GDM1 (cell line): ENCODE data around the gene OVCH1.
"Not testable (repeated sequence)": the region's sequence is repeated elsewhere in the genome, so short reads cannot be mapped to it uniquely, and the experiment has no call there.

Experiments used
- DNase-seq: peaks from one replicate; lab custom pipeline; 2025; lab: John Stamatoyannopoulos, UW

Gene OVCH1

DNA sequence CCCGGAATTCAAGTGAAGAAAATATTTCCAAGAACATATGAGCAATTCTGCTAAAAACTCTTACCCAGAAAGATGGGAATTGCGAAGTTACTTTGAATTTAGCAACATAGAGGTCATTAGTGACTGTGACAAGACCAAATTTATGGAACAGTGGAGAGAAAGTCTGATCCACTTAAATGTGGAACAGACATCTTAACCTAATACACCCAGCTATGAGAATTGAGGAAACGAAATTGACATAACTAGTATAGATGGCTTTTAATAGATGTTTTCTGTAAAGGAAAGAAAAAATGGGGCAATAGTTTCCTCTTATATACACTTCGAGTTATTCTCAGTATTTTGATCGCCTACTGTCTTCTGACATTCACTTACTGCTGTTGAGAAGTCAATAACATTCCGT is 4.6 kb downstream of the OVCH1 start:
- DNase-seq: no peak

DNA sequence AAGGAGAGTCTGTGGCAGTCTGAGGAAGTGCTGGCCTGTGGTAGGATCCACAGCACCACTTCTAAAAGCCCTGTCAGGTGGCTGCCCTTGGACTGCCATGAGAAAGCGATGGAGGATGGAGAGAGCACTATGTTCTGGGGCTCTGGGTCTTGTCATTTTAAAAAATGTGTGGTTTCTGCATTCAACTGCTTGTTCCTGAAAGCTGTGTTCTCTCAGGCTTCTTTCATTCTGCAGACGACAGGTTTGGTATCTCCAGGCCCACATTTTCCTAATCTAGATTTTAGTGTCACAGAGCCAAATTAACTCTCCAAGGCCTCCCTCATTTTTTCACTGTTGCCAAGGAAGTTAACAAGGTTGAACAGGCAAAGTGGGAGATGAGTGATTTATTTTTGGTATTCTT is 10.5 kb downstream of the OVCH1 start:
- no peak for DNase-seq

DNA sequence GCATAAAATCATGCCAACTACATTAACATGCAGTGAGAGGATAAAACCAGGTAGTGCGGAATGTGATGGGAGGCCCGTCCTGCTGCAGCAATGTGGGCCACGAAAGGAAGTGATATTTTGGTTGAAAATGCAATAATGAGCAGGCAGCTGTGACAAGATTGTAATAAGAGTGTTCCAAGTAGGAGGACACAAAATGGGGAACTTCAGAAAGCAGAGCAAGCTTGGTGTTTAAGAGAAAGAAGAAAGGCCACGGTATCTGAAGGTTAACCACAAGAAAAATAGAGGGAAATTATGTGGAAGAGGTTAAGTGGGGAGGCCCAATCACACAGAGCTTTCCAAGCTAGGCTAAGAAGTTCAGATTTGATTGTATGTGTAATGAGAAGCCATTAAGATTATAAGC is 34.3 kb downstream of the OVCH1 start:
- no peak for DNase-seq

DNA sequence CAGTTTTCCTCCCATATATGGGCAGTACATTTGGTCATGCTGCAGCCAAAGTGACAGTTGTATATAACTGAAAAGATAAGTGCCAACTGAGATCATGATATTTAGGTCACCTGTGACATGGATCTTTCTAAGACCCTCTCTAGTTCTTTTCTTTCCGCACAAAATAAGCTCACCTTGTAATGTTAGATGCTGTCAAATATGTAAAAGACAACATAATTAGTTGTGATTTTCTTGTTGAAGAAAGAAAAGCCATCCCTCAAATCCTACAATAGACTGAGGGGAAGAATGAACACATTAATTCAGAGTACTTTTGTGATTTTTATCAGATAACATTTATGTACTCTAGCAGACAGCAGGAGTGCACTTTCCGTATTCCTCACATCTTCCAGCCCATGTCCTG is 37.4 kb downstream of the OVCH1 start:
- DNase-seq: no peak

DNA sequence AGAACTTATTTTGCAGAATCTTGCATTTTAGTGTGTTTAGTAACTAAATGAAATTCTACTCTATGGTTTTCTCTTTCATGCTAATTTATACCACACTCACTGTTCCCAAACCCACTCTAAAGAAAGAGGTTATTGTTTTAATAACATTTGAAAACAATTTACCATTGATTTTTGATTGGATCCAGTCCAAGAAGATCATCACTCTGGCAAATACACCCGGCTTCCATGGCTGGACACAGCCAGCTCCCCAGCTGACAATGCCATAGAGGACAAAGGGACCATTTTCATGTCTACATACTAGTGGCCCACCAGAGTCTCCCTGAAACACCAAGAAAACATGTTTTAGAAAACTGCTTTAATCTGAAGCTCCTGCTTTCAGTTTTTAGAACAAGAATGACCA is 42.4 kb downstream of the OVCH1 start:
- DNase-seq: no peak

DNA sequence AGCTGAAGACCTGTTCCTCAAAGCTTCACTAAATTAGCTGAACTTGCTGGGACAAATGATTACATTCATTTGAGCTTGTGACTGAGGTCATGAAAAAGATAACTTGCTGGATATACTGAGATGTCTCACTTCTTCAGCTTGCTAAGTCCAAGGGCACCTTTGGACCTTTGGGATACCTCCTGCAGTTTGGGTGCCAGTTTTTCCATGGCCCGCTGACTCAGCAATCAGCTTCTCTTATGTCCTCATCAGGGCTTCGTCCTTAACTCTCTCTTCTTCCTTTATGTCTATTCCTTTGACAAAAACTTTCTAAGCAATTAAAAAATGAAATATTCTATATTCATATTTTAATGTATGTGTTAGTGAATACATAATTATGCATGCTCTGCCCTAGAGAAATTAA is 45.6 kb downstream of the OVCH1 start:
- no peak for DNase-seq

DNA sequence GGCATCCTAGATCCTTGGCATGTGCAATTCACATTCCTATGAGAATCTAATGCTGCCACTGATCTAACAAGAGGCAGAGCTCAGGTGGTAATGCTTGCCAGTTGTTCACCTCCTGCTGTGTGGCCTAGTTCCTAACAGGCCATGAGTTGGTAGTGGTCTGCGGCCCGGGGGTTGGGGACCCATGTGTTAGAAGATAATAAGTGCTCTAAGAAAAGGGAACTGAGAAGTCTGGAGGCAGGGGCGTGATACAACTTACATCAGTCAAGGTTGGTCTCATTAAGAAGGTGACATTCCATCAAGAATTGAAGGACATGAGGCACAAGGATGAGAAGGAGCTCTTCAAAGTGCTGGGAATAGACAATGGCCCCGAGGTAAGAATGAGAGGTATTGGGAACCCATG is 49.3 kb downstream of the OVCH1 start:
- no peak for DNase-seq

DNA sequence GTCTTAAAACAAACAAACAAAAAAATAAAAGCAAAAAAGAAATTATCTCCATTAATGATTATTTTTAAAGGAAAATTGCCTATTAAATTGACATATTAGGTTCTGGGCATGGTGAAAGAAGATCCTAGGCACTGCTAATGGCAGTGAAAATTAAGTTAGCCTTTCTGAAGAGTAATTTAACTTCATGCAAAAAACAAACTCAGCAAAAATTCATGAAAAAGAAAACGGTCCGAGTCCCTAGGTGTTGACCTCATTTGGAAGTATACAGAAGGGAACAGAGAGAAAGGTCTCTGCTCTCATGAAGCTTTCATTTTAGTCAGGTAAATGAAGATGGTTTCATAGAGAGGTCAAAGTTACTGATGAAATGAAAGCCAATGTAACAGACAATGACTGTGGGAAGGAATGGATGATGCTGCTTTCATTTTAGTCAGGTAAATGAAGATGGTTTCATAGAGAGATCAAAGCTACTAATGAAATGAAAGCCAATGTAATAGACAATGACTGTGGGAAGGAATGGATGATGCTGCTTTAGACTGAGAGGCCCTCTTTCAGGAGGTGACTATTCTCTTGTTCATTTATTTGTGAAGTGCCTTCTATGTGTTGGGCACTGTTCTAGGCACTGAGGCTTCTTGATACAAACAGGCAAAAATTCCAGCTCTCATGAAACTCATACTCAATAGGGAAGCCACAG is 50.1 kb downstream of the OVCH1 start:
- no peak for DNase-seq

DNA sequence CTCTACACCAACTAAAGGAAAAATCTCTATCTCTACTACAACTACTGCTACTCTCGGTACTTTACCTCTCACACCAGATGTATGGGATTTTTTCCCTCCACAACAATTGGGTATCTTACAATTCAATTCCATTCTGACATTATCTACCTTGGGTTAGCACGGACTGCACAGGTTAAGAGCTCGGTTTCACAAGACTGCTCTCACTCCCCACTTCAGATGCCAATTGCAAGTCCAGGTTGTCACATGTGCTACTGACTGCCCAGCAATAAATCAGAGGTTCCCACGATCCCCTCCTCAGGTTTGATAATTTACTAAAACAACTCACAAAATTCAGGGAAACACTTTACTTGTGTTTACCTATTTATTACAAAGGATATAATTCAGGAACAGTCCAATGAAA is 58.0 kb downstream of the OVCH1 start:
- DNase-seq: no peak

DNA sequence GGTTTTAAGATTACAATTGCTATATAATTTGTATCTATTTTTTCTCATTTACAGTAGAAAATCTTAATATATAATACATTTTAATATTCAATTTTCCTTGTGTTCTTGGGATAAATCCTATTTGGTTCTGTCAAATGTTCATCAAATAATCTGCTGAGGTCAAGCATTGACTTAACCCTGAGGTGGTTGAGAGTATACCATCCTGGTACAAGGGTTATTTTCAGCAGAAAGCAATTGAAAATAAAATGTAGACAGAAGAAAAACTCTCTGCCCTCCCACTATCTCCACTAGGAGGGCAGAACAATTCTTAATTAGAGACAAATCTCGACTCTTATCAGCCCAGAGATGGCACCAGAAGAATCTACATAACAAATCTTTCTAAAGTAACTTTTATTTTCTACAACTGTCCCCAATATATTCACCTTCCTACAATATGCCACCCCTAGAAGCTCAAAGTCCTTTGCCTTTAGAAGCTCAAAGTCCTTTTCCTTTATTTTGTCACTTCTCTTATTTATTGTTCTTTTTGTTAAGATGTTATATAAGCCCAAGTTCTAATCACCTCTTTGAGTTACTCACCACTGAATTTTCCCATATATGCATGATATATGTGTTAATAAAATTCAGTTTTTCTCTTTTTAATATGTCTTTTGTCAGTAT is 58.6 kb downstream of the OVCH1 start:
- DNase-seq: no peak

DNA sequence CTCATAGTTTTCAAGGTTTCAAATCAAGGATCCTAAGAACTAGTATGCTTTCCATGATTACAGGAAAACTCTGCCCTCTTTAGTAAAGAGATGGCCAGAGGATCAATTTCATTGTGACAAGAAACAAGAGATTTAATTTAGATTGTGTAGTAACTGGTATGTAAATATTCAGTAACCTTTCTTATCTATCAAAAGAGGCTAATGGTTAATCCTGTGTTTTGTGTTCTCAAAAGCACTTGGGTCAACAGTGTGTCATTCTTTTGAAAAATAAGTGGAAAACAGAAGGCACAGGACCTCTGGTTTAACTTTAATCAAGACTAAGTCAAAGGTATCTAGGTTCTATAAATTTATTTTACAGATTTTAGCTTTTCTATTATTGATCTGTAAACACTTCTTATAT is 59.9 kb downstream of the OVCH1 start:
- no peak for DNase-seq

DNA sequence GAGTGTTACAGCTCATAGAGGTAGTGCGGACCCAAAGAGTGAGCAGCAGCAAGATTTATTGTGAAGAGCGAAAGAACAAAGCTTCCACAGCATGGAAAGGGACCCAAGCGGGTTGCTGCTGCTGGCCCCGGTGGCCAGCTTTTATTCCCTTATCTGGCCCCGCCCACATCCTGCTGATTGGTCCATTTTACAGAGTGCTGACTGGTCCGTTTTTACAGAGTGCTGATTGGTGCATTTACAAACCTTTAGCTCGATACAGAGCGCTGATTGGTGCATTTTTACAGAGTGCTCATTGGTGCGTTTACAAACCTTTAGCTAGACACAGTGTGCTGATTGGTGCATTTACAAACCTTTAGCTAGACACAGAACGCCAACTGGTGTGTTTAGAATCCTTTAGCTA is 60.7 kb downstream of the OVCH1 start:
- not testable (repeated sequence) for DNase-seq

DNA sequence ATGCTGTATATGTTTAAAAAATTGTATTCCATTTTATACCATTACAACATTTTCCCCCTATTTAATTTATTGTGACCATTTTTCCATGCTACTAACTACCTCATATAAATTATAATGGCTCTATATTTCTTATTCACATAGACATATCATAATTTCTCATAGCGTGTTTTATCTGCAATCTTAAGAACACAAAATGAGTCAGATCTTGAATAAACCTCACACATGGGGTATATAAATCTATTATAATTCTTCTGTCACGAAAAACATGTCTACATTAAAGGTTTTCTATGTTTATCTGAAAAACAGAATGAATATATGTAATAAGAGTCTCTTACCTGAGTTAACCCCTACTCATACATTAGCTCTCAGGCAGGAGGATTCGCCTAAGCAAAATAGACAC is 66.0 kb downstream of the OVCH1 start:
- no peak for DNase-seq

DNA sequence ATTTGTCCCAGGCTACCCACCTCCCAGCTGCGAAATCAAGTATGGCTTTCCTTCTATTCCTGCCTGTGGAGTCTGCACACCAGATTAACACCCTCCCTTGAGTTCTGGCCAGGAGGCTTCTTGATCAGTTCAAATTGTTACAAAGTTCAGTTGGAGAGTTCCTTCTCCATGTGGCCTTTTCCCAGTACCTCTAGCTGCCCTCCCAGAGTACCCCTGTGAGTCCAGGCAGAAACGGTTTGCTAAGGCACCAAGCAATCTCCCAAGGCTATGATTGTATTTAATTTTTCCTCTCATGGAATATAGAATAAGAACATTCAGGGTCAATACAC is 66.8 kb downstream of the OVCH1 start:
- no peak for DNase-seq

DNA sequence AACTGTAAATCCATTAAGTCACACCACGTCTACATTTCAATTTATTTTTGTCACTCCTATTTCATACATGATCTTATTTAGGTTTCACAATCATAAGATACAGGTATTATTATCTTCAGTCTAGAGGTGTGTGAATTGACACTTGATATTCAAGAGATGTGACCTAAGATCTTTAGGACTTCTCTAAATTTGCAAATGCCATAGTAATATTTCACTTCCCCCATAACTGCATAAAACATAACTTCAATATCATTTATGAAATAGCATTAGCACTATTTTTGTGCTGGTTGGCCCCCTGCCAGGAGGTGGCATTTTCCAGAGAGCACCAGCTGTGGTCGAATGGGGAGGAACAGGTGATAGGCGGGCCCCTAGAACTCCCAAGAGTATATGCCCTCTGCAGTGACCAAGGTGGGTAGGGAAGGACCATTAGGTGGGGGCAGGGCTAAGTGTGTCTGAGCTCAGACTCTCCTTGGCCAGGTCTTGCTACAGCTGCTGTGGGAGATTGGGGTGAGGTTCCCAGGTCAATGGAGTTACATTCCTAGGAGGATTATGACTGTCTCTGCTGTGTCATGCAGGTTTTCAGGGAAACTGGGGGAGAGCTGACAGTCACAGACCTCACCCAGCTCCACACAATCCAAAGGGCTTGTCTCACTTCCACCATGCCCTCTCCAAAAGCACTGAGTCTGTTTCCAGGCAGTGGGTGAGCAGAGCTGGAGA is 67.3 kb downstream of the OVCH1 start:
- DNase-seq: no peak

DNA sequence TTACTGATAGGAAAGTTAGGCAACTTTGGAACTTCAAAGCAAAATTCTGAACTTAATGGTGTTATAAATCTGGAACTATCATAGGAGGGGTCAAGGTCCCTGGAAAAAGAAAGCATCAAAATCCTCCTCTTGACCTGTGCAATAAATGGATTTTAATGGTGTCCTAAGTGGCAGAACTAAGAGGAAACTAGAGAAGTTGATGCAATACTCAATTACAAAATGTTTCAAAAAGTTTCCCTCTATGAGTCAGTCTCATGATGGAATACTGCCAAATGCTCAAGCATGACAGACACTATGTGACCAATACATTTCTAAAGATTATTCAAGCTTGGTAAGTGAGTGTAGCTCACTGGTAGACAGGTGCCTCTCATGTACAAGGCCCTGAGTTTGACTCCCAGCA is 68.9 kb downstream of the OVCH1 start:
- DNase-seq: no peak

DNA sequence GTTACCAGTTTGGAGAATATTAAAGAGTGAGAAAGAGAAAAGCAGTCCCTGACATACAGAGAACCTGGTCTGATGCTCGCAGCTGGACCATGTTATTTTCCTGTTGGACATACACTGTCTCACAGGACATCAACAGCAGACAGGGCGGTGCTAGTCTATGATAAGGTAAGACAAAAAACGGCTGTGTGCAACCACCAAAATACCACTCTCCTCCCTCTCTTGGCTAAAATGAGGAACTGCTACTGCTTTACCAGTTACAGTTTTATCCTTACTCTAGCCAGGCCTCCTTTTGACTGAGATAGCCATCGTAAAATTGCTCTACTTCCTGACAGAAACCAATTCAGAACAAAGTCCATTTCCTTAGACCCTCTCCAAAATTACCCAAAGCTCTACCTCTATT is 69.5 kb downstream of the OVCH1 start:
- peak; percentile 4 for DNase-seq

DNA sequence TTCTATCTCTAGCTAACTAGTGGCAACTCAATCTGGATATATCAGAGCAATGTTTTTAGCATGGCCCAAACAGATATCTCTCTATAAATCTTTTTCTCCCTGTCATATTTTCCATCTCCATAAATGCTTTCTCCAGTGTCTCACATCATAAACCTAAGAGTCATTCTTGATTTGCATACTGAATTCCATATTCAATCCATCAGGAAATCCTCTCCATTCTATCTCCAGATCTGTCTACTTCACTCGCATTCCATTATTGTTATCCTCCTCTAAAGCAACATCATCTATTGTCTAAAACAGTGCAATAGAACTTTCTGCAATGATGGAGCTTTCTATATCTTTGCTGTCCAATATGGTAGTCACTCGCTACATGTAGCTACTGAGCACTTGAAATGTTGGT is 71.0 kb downstream of the OVCH1 start:
- DNase-seq: no peak

DNA sequence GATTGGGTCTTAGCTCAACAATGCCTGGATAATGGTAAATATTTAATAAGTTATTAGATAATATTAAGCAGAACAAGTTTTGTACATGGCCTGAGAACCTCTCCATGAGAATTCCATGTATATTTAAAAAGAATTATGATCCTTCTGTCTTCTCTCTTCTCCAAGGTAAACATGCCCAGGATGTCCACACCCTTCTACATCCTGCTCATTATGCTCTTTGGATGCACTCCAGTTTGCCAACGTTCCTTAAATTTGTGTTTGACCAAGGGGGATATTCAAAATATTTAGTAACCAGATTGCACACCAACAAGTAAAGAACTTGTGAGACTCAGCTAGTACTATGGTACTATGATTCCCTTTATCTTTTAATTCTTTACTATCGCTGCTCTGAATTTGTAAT is 71.8 kb downstream of the OVCH1 start:
- DNase-seq: no peak

DNA sequence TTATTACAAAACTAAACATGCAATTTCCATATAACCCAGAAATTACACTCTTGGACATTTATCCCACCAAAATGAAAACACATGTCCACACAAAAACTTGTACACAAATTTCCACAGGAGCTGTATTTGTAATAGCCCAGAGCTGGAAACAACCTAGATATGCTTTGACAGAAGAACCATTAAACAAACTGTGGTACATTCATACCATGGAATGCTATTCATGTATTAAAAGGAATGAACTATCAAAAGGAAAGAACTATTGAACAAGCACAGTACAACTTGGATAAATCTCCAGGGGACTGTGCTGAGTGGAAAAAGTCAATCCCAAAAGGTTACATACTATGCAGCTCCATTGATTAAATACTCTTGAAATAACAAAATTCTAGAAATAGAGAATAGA is 80.7 kb downstream of the OVCH1 start:
- no peak for DNase-seq

DNA sequence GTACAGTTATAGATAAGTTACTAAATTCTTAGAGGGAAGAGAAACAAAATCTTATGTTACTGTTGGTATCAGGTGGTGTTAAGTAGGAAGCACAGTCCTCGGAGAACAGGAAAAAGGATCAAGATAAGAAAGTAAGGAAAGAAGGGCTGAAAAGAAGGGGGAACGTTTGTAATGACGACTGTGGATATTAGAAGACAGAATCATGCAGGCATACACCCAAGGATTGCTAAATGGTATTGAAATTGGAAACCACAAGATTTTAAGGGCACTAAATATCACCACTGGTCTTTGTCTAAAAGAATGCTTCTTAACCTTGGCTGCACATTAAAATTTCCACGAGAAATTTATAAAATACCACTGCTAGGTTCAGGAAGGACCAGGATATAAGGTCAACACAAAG is 82.4 kb downstream of the OVCH1 start:
- DNase-seq: no peak

DNA sequence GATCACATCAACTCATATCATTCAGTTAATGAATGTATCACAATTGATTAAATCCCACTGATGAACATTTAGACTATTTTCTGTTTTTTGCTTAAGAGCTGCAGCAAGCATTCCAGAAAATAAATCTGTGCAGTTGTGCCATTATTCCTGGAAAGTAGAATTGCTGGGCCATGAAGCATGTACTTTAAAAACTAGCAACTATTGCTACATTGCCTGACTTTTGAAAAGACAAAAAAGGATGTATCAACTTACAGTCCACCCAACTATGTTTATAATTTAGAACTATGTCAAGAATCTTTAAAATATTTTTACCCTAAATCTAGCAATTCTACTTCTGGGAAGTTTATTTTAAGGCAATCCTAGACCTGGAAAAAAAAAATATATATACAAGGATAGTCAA is 83.1 kb downstream of the OVCH1 start:
- no peak for DNase-seq

DNA sequence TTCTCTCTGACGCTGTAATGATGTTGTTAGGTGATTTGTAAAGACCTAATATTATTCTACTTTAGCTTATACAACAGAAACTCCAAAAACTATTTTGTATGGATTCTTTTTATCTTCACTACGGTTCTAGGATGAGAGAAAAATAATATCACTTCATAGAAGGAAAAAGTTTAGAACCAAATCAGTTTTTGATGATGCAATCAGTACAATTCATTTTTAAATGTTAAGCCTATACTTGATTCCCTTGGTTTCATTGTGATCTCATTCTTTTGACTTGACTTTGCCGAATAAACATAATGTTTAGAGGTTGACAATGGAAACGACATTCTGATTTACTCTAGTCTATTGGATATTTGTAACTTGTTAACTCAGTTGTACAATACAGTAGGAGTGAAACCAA is 91.9 kb downstream of the OVCH1 start:
- no peak for DNase-seq

DNA sequence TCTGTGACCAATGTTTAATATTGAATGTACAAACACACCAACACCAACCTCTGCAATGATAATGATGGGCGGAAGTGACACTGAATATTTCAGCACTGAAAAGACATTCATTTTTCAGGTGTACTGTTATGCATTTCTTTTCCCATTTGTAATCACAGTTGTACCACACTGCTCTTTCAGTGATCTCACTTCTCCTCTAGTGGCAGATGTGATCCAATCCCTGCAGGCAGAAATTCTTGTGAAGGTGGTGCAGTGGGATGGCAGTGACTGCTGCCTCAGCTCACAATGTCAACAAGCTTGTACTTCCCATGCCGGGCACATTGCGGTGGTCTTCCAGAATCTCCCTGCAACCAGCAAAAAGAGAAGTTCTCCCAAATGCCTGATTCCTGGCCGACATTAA is 93.5 kb downstream of the OVCH1 start:
- DNase-seq: no peak
